Stimulated activated CD8-positive, alpha-beta memory T cell treated with anti-CD3 and anti-CD28 coated beads, Interleukin-2, amount 100 ng/mL, for 48 hours (primary cell): ENCODE data around the gene TMEM245.

Source experiments
- DNase-seq, 2 donors: peaks; one replicate each; pipeline ENCODE4 v3.0.0-alpha.2; 2020; ENCODE audit warnings: low read depth in 2 of 2

Gene TMEM245

GRCh38 chr9:109101202-109101595 lies 18.5 kb downstream of the TMEM245 start:
- no peak for DNase-seq

- DNase-seq: no peak
Measured at GRCh38 chr9:109100543-109101201, 19.1 kb downstream of the TMEM245 start.

- no peak for DNase-seq
Measured at GRCh38 chr9:109098960-109099308, 20.8 kb downstream of the TMEM245 start.

GRCh38 chr9:109098171-109098959 lies 21.4 kb downstream of the TMEM245 start:
- no peak for DNase-seq

GRCh38 chr9:109097146-109097545 lies 22.6 kb downstream of the TMEM245 start:
- no peak for DNase-seq

GRCh38 chr9:109095321-109095720 lies 24.4 kb downstream of the TMEM245 start:
- DNase-seq: no peak

GRCh38 chr9:109094268-109094667 lies 25.5 kb downstream of the TMEM245 start:
- no peak for DNase-seq

- DNase-seq: no peak
Measured at GRCh38 chr9:109092587-109092986, 27.2 kb downstream of the TMEM245 start.

GRCh38 chr9:109092051-109092580 lies 27.6 kb downstream of the TMEM245 start:
- DNase-seq: no peak

GRCh38 chr9:109088221-109088620 lies 31.5 kb downstream of the TMEM245 start:
- no peak for DNase-seq

GRCh38 chr9:109087795-109088194 lies 32.0 kb downstream of the TMEM245 start:
- DNase-seq: no peak

GRCh38 chr9:109086221-109086620 lies 33.5 kb downstream of the TMEM245 start:
- DNase-seq: no peak

GRCh38 chr9:109085510-109085909 lies 34.2 kb downstream of the TMEM245 start:
- no peak for DNase-seq

- DNase-seq: no peak
Measured at GRCh38 chr9:109083813-109084405, 35.8 kb downstream of the TMEM245 start.

- no peak for DNase-seq
Measured at GRCh38 chr9:109083141-109083540, 36.6 kb downstream of the TMEM245 start.

- DNase-seq: no peak
Measured at GRCh38 chr9:109082091-109082620, 37.6 kb downstream of the TMEM245 start.

- DNase-seq: no peak
Measured at GRCh38 chr9:109074236-109074889, 45.4 kb downstream of the TMEM245 start.

GRCh38 chr9:109072821-109073435 lies 46.8 kb downstream of the TMEM245 start:
- no peak for DNase-seq

- DNase-seq: no peak
Measured at GRCh38 chr9:109072133-109072692, 47.5 kb downstream of the TMEM245 start.

GRCh38 chr9:109068764-109069163 lies 51.0 kb downstream of the TMEM245 start:
- no peak for DNase-seq
